ENCODE data around the gene GBA2. TPM values are rescaled to one million over a fixed set of nuclear protein-coding genes. Genes with fewer than 3 reads are reported as not detected.

GBA2 gene
- polyA plus RNA-seq, 4 donors: 62.5 to 131 (median 101) TPM

GRCh38 chr9:35741740-35742139 is 7.3 kb downstream of the GBA2 start:
- DNase-seq (ENCODE audit: low read depth in 4 of 4, low spot score in 3 of 4): no peak

- DNase-seq (ENCODE audit: low read depth in 4 of 4, low spot score in 3 of 4): no peak
Measured at GRCh38 chr9:35740243-35740642, 8.8 kb downstream of the GBA2 start.

DNA sequence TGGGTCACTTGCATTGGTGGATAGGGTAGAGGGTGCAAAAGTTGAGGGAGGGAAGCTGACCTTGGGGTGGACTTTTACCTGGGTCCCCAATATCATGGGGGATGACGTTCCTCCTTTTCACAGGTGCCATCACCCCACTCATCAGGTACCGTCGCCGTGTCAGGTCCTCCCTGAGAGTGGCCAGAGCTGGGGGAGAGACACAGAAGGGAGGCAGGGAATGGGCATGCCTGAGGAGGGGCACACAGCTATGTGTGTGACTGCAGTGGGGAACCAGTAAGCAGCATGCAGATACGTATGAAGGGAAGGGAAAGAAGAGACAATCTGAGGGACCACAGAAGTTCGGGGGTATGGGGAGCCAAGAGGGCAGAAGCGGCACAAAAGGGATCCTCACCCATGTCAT is 10.1 kb downstream of the GBA2 start:
- no peak for DNase-seq (ENCODE audit: low read depth in 4 of 4, low spot score in 3 of 4)

DNA sequence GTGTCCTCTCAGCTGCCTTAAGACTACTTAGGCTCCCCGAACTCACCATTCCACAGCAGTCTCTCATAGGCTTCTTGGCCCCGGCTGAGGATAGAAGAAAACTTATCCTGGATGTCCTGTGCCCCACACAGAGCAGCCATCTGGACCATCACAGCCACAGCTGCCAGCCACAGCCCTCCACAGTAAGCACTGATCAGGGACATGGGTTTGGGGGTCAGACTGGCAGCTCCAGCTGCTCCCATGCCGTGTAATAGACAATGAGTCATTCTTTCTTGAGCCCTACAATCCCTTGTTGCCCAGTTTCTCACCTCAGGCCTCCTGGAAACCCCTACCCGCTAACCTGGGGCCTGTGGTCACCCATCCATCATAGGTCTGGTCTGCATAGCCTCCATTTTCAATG is 10.8 kb downstream of the GBA2 start:
- DNase-seq (ENCODE audit: low read depth in 4 of 4, low spot score in 3 of 4): no peak

DNA sequence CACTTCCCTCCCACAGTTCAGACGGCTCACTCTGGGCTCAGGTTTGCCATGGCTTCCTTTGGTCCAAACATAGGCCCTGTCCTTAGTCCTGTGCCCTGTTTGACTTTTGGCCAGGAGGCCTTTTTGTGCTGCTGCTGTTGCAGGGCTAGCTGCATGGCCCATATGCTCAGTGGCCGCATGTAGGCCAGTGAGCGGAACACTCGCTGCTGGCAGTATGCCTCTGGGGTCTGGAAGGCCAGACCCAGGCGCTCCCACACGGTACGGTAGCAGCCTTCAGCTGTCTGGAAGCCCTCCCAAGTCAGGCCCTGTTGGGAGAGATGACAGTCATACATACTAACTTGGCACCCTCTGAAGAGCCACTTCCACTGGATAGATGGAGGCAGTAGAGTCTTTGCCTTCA is 11.9 kb downstream of the GBA2 start:
- no peak for DNase-seq (ENCODE audit: low read depth in 4 of 4, low spot score in 3 of 4)

GRCh38 chr9:35736201-35736633 is 12.8 kb downstream of the GBA2 start:
- DNase-seq (ENCODE audit: low read depth in 4 of 4, low spot score in 3 of 4): peak in 1 of 4 donors; percentile 56

DNA sequence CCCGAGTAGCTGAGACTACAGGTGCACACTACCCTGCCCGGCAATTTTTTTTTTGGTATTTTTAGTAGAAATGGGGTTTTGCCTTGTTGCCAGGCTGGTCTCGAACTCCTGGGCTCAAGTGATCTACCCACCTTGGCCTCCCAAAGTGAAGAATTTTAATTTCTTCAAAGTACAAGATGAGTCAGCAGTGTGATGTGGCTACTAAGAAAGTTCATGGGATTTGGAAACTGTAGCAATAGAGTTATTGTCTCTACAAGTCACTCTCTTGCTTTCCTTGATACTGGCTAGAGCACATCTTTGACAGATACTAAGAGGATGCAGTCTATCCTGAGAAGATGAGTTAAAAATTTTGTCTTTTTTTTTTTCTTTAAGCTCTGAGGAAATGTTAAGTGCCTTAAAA is 14.9 kb downstream of the GBA2 start:
- DNase-seq (ENCODE audit: low read depth in 4 of 4, low spot score in 3 of 4): no peak

DNA sequence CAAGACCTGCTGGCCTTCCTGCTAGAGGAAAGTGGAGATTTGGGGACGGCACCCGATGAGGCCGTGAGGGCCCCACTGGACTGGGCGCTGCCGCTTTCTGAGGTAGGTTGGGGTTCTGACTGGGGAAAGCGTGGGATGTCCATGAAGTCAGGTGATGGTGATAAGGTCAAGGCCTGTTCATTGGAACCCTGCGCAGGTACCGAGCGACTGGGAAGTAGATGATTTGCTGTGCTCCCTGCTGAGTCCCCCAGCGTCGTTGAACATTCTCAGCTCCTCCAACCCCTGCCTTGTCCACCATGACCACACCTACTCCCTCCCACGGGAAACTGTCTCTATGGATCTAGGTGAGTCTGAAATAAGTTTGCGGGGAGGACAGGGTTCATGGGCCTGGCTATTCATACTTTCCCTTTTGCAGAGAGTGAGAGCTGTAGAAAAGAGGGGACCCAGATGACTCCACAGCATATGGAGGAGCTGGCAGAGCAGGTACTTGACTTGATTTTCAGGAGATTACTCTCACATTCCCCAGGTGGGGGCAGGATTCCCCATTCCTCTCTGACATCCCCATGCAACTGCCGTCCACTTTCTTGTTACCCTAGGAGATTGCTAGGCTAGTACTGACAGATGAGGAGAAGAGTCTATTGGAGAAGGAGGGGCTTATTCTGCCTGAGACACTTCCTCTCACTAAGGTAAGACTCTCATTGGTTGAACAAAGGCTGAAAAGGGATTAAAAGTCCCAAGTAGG is 16.1 kb downstream of the GBA2 start:
- DNase-seq (ENCODE audit: low read depth in 4 of 4, low spot score in 3 of 4): no peak

DNA sequence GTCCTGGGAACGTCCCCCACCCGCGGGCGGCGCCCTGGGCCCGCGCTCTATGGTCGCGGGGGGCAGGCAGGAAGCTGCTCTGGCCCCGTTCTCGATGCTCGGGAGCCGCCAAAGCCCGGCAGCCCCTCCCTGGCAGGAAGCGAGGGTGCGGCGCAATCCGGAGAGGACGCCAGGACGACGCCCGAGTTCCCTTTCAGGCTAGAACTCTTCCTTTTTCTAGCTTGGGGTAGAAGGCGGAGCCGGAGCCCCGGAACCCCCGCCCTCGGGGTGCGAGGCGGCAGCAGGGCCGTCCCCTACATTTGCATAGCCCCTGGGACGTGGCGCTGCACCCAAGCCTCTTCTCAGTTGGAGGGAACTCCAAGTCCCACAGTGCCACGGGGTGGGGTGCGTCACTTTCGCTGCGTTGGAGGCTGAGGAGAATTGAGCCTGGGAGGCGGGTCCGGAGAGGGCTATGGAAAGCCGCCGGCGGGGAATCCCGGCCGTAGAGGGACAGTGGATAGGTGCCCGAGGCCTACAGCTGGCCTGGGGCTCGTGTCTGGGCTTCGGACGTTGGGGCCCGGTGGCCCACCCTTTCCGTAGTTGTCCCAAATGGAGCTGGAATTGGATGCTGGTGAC is 16.7 kb downstream of the GBA2 start, which contains the start of the genes CREB3 and TLN1:
Gene CREB3, plus strand, starts transcription at position 482 of the 615 bp plus-strand sequence. Its CDS starts 107 bp downstream, at position 589.
Gene TLN1, minus strand, starts transcription at position 11 of the 615 bp plus-strand sequence. CDS start 6,501 bp downstream, outside the sequence.
- peak; percentile 90 to 96 (median 94) for DNase-seq (ENCODE audit: low read depth in 4 of 4, low spot score in 3 of 4)

DNA sequence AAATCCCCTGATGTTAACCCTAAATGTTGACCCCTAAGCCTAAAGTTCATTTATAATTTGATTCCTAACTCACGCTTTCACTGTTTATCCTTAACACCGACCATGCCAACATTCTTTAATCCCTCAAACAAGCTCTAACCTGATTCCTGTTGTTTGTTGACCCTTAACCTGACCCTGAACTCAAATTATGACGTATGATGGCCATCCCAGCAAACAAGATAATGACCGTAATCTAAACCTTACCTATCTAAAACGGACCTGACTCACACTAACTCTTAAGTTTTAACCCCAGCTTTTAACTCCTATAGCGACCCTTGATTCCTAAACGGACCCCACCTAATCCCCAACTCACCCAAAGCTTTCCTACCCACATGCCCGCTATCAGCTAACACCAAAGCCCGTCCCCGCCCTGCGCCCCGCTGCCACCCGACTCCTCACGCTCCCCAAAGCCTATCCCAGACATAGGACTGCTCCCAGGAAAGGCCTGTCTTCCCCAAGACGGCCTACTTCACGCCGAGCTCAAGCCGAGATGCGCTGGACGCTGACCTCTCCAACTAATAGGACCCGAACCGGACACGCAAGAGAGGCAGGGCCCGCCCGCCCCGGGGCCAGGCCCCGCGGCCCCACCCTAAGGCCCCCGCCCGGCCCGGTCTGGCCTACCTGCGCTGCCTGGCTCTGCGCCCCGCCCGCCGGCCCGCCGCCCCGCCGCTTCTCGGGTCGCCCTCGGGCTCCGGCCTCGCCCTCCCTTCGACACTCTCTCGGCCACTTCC is 17.4 kb downstream of the GBA2 start:
- no peak for DNase-seq (ENCODE audit: low read depth in 4 of 4, low spot score in 3 of 4)

GRCh38 chr9:35730486-35730854 is 18.6 kb downstream of the GBA2 start:
- DNase-seq (ENCODE audit: low read depth in 4 of 4, low spot score in 3 of 4): no peak

- no peak for DNase-seq (ENCODE audit: low read depth in 4 of 4, low spot score in 3 of 4)
Measured at GRCh38 chr9:35729700-35730485, 19.1 kb downstream of the GBA2 start.

DNA sequence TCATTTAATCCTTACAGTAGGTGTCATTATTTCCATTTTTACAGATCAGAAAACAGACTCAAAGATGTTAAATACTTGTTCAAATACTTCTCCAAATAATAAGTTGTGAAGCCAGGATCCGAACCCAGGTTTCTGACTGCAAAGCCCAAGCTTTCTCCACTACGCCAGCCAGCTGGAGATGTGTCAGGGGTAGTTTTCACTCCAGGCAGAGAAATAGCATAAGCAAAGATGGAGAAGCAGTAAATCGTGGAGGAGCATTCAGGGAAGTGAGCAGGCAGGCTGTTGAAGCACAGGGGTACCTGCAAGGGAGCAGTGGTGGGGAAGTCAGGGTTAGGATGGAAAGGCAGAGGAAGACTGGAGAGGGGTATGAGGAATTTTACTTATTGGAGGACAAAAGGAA is 19.9 kb downstream of the GBA2 start:
- no peak for DNase-seq (ENCODE audit: low read depth in 4 of 4, low spot score in 3 of 4)

DNA sequence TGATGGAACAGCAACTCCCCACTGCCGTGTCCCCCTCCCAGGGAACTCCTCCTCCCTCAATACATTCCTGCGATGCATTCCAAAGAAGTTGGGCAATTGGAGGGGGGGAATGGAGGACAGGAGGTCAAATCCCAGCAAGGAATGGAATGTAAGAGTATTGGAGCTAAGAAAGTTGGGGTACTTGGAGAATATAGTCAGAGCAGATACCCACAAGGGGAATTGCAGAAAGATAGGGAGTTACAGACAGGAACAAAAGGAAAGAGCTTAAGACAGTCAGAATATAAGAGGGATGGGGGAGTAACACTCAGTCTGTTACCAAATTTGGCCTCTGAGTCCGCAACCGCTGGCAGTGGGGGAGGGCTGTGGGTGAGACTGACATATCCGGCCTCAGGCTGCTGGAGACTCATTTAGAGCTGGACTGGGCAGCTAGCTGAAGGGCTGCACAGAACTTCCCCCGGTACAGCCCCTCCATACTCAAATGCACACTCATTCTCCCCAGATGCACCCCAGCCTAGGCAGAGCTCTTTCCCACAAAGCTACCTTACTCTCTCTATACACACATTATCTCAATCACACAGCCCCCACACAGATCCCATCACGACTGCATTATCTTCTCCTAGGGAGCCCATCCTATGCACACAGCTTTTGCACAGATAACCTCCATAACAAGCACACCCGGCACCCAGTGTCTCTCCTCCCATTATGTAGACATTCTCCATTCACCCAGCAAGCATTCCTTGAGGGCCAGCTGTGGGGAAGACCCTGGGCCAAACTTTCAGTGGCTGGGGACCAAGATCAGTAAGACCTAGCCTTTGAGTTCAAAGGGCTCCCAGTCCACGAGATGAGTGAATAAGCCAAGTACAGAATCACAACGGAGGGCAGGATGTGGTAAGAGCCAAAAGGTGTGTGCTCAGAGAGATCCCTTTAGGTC is 20.7 kb downstream of the GBA2 start:
- peak in 1 of 4 donors; percentile 58 for DNase-seq (ENCODE audit: low read depth in 4 of 4, low spot score in 3 of 4)

GRCh38 chr9:35727676-35728040 is 21.4 kb downstream of the GBA2 start:
- DNase-seq (ENCODE audit: low read depth in 4 of 4, low spot score in 3 of 4): no peak

GRCh38 chr9:35726931-35727330 is 22.1 kb downstream of the GBA2 start:
- DNase-seq (ENCODE audit: low read depth in 4 of 4, low spot score in 3 of 4): no peak

- no peak for DNase-seq (ENCODE audit: low read depth in 4 of 4, low spot score in 3 of 4)
Measured at GRCh38 chr9:35725362-35725761, 23.7 kb downstream of the GBA2 start.

DNA sequence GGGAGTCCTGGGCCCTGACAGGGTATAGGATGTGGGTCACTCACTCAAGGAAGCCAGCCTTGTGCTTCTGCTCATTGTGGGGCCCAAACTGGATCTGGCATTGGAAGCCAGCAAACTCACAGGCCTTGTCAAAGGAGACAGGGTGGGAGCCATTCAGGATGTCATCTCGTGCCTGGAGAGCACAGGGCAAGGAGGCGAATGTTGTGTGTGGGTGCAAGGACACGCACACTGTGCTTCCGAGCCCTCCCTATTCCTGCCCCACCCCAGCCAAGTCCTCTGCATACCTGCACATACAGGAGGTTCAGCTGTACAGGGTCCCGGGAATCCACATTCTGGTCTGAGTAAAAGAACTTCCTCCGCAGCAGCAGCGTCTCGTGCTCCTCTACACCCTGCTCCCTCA is 25.1 kb downstream of the GBA2 start:
- DNase-seq (ENCODE audit: low read depth in 4 of 4, low spot score in 3 of 4): no peak

- no peak for DNase-seq (ENCODE audit: low read depth in 4 of 4, low spot score in 3 of 4)
Measured at GRCh38 chr9:35723426-35723825, 25.6 kb downstream of the GBA2 start.

- no peak for DNase-seq (ENCODE audit: low read depth in 4 of 4, low spot score in 3 of 4)
Measured at GRCh38 chr9:35719546-35719945, 29.5 kb downstream of the GBA2 start.

Measured in left renal pelvis (tissue), 4 donors.